ENCODE results near the gene KLF1.
A peak's percentile ranks its signal among the peaks of the same experiment; 100 is the strongest.

KLF1 gene

DNA sequence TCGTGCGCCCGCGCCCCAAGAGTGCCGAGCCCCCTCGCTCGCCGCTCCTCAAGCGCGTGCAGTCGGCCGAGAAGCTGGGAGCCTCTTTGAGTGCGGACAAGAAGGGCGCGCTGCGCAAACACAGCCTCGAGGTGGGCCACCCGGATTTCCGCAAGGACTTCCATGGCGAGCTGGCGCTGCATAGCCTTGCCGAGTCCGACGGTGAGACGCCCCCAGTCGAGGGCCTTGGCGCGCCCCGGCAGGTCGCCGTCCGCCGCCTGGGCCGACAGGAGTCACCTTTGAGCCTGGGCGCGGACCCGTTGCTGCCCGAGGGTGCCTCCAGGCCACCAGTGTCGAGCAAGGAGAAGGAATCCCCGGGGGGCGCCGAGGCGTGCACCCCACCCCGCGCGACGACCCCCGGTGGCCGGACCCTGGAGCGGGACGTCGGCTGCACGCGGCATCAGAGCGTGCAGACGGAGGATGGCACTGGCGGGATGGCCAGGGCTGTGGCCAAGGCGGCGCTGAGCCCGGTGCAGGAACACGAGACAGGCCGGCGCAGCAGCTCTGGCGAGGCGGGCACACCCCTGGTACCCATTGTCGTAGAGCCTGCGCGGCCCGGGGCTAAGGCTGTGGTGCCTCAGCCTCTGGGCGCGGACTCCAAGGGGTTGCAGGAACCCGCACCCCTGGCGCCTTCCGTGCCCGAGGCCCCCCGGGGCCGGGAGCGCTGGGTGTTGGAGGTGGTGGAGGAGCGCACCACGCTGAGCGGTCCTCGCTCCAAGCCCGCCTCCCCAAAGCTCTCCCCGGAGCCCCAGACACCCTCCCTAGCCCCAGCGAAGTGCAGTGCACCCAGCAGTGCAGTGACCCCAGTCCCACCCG, 12.9 kb downstream of the KLF1 start:
- no peak for ATAC-seq
- no peak for TF ChIP-seq TCF4 (CRISPR knock-in tag; IDR thresholded peaks at IDR 0.05; ENCODE audit: borderline replicate concordance)
- TF ChIP-seq, protein P1, sequence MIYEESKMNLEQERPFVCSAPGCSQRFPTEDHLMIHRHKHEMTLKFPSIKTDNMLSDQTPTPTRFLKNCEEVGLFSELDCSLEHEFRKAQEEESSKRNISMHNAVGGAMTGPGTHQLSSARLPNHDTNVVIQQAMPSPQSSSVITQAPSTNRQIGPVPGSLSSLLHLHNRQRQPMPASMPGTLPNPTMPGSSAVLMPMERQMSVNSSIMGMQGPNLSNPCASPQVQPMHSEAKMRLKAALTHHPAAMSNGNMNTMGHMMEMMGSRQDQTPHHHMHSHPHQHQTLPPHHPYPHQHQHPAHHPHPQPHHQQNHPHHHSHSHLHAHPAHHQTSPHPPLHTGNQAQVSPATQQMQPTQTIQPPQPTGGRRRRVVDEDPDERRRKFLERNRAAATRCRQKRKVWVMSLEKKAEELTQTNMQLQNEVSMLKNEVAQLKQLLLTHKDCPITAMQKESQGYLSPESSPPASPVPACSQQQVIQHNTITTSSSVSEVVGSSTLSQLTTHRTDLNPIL (CRISPR knock-in tag; IDR thresholded peaks at IDR 0.05; ENCODE audit: low read depth): no peak
- no peak for TF ChIP-seq BACH2 (CRISPR knock-in tag; IDR thresholded peaks at IDR 0.05; ENCODE audit: borderline replicate concordance)
- TF ChIP-seq, protein P2, sequence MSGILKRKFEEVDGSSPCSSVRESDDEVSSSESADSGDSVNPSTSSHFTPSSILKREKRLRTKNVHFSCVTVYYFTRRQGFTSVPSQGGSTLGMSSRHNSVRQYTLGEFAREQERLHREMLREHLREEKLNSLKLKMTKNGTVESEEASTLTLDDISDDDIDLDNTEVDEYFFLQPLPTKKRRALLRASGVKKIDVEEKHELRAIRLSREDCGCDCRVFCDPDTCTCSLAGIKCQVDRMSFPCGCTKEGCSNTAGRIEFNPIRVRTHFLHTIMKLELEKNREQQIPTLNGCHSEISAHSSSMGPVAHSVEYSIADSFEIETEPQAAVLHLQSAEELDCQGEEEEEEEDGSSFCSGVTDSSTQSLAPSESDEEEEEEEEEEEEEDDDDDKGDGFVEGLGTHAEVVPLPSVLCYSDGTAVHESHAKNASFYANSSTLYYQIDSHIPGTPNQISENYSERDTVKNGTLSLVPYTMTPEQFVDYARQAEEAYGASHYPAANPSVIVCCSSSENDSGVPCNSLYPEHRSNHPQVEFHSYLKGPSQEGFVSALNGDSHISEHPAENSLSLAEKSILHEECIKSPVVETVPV (CRISPR knock-in tag; IDR thresholded peaks at IDR 0.05): no peak
- TF ChIP-seq PPARA (CRISPR knock-in tag; IDR thresholded peaks at IDR 0.05; ENCODE audit: borderline replicate concordance): no peak
- TF ChIP-seq RARB (CRISPR knock-in tag; IDR thresholded peaks at IDR 0.05): no peak
- TF ChIP-seq ZFP3 (CRISPR knock-in tag; IDR thresholded peaks at IDR 0.05): no peak
- no peak for TF ChIP-seq GLIS3 (CRISPR knock-in tag; IDR thresholded peaks at IDR 0.05)
- TF ChIP-seq ZNF565 (CRISPR knock-in tag; conservative IDR thresholded peaks at IDR 0.05; ENCODE audit: low read depth): no peak
- no peak for TF ChIP-seq CSDC2 (CRISPR knock-in tag; IDR thresholded peaks at IDR 0.05)
- no peak for TF ChIP-seq ZFP30 (CRISPR knock-in tag; IDR thresholded peaks at IDR 0.05)
- no peak for TF ChIP-seq ESRRG (CRISPR knock-in tag; IDR thresholded peaks at IDR 0.05)
- TF ChIP-seq SNAI2 (CRISPR knock-in tag; IDR thresholded peaks at IDR 0.05): no peak
- TF ChIP-seq ARNTL (CRISPR knock-in tag; IDR thresholded peaks at IDR 0.05; ENCODE audit: borderline replicate concordance, low read depth): no peak
- TF ChIP-seq ZC3H10 (CRISPR knock-in tag; IDR thresholded peaks at IDR 0.05): no peak
- TF ChIP-seq ZNF8 (CRISPR knock-in tag; IDR thresholded peaks at IDR 0.05): no peak

- peak; percentile 37 for ATAC-seq
- TF ChIP-seq SNAI2 (CRISPR knock-in tag; IDR thresholded peaks at IDR 0.05) (no peak), ZC3H10 (CRISPR knock-in tag; IDR thresholded peaks at IDR 0.05) (no peak), ZFP3 (CRISPR knock-in tag; IDR thresholded peaks at IDR 0.05) (no peak), BACH2 (CRISPR knock-in tag; IDR thresholded peaks at IDR 0.05; ENCODE audit: borderline replicate concordance) (no peak), CSDC2 (CRISPR knock-in tag; IDR thresholded peaks at IDR 0.05) (no peak)
- TF ChIP-seq, protein P1 (CRISPR knock-in tag; IDR thresholded peaks at IDR 0.05; ENCODE audit: low read depth): no peak
Measured at GRCh38 chr19:12872941-12873890, 13.8 kb downstream of the KLF1 start.

DNA sequence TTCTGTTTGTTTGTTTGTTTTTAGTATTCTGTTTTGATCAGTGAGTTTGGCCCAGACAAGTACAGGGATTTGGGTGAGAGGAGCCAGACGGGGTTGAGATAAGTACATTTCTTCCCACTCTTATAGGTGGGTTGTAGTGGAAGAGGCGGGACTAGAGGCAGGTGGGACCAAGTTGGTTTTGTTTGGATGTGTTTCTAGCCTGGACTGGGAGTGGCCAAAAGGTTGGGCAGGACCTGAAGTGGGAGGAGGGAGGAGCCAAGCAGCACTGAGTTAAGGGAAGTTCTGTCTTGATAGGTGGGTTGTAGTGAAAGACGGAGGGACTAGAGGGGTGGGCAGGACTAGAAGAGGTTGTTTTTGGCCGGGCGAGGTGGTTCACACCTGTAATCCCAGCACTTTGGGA, 14.7 kb downstream of the KLF1 start:
- TF ChIP-seq ISL1 (CRISPR knock-in tag; IDR thresholded peaks at IDR 0.05) (no peak), CSDC2 (CRISPR knock-in tag; IDR thresholded peaks at IDR 0.05) (no peak), ZFP3 (CRISPR knock-in tag; IDR thresholded peaks at IDR 0.05) (no peak), BACH2 (CRISPR knock-in tag; IDR thresholded peaks at IDR 0.05; ENCODE audit: borderline replicate concordance) (no peak), ARNTL (CRISPR knock-in tag; IDR thresholded peaks at IDR 0.05; ENCODE audit: borderline replicate concordance, low read depth) (no peak), OSR1 (CRISPR knock-in tag; IDR thresholded peaks at IDR 0.05) (no peak), ZNF70 (CRISPR knock-in tag; IDR thresholded peaks at IDR 0.05) (no peak), ESRRG (CRISPR knock-in tag; IDR thresholded peaks at IDR 0.05) (no peak), RARB (CRISPR knock-in tag; IDR thresholded peaks at IDR 0.05) (no peak), SNAI2 (CRISPR knock-in tag; IDR thresholded peaks at IDR 0.05) (no peak)
- no peak for ATAC-seq

- no peak for ATAC-seq
- no peak for TF ChIP-seq ISL1 (CRISPR knock-in tag; IDR thresholded peaks at IDR 0.05)
- no peak for TF ChIP-seq CSDC2 (CRISPR knock-in tag; IDR thresholded peaks at IDR 0.05)
- TF ChIP-seq PPARA (CRISPR knock-in tag; IDR thresholded peaks at IDR 0.05; ENCODE audit: borderline replicate concordance): no peak
- TF ChIP-seq GLIS3 (CRISPR knock-in tag; IDR thresholded peaks at IDR 0.05): no peak
- TF ChIP-seq, protein P2 (CRISPR knock-in tag; IDR thresholded peaks at IDR 0.05): no peak
- TF ChIP-seq SNAI2 (CRISPR knock-in tag; IDR thresholded peaks at IDR 0.05): no peak
- no peak for TF ChIP-seq ZC3H10 (CRISPR knock-in tag; IDR thresholded peaks at IDR 0.05)
- no peak for TF ChIP-seq ZNF70 (CRISPR knock-in tag; IDR thresholded peaks at IDR 0.05)
- TF ChIP-seq BACH2 (CRISPR knock-in tag; IDR thresholded peaks at IDR 0.05; ENCODE audit: borderline replicate concordance): no peak
- no peak for TF ChIP-seq PATZ1 (CRISPR knock-in tag; IDR thresholded peaks at IDR 0.05; ENCODE audit: borderline replicate concordance)
- TF ChIP-seq, protein P1 (CRISPR knock-in tag; IDR thresholded peaks at IDR 0.05; ENCODE audit: low read depth): no peak
- TF ChIP-seq ARNTL (CRISPR knock-in tag; IDR thresholded peaks at IDR 0.05; ENCODE audit: borderline replicate concordance, low read depth): no peak
- no peak for TF ChIP-seq ZFP3 (CRISPR knock-in tag; IDR thresholded peaks at IDR 0.05)
Measured at GRCh38 chr19:12871681-12872080, 15.3 kb downstream of the KLF1 start.
